ENCODE results near the gene TTLL8.

DNA sequence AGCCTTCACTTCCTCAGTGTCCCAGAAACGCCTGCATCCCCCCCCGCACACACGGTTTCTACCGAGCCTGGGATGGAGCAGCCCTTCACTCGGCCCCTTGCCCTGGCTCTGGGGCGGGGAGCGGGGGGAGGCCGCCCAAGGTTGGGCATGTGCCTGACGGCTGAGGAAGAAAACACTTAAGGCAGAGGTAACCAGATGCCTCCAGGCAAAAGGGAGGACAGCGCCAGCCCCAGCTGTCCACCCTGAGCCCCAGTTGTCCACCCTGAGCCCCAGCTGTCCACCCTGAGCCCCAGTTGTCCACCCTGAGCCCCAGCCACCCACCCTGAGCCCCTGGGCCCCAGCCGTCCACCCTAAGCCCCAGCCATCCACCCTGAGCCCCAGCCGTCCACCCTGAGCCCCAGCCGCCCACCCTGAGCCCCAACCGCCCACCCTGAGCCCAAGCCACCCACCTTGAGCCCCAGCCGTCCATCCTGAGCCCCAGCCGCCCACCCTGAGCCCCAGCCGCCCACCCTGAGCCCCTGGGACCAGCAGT is 3.8 kb upstream of the TTLL8 start:
- TF ChIP-seq CTCF (IDR thresholded peaks at IDR 0.05) = no peak
- TF ChIP-seq POLR2A (IDR thresholded peaks at IDR 0.05) = no peak
- TF ChIP-seq EP300 (IDR thresholded peaks at IDR 0.05) = no peak
- TF ChIP-seq POLR2AphosphoS5 (IDR thresholded peaks at IDR 0.05) = no peak
